ACC112 (cell line): Measurements from ENCODE around the gene METTL22.

Source experiments
- H2AFZ ChIP-seq: fragments of 200-600 bp; sonication (generic); one replicate; pipeline ENCODE4 v1.6.0; 2017; ENCODE audit warnings: antibody characterized with exemption, low read length; ENCODE audit not compliant: unreplicated experiment
- H3K27ac ChIP-seq: fragments of 200-600 bp; sonication (generic); 2 replicates; pipeline ENCODE4 v1.5.1; 2014; ENCODE audit warnings: low read depth, mild to moderate bottlenecking, antibody characterized with exemption, low read length, moderate library complexity
- H3K27me3 ChIP-seq: fragments of 200-600 bp; sonication (generic); 2 replicates; pipeline ENCODE4 v1.6.1; 2014; ENCODE audit warnings: mild to moderate bottlenecking, antibody characterized with exemption, low read length, moderate library complexity, mixed read lengths; ENCODE audit not compliant: insufficient read depth
- H3K36me3 ChIP-seq: fragments of 200-600 bp; sonication (generic); 2 replicates; pipeline ENCODE4 v1.6.1; 2016; ENCODE audit warnings: mild to moderate bottlenecking, antibody characterized with exemption, low read length, moderate library complexity, mixed read lengths; ENCODE audit not compliant: insufficient read depth
- H3K4me1 ChIP-seq: fragments of 200-600 bp; sonication (generic); one replicate; pipeline ENCODE4 v1.6.1; 2016; ENCODE audit warnings: low read length, mixed read lengths; ENCODE audit not compliant: insufficient read depth, unreplicated experiment, control insufficient read depth
- H3K4me3 ChIP-seq: fragments of 200-600 bp; sonication (generic); 2 replicates; pipeline ENCODE4 v1.5.1; 2014; ENCODE audit warnings: mild to moderate bottlenecking, low read depth, low read length
- H3K79me2 ChIP-seq: fragments of 200-600 bp; sonication (generic); one replicate; pipeline ENCODE4 v1.6.0; 2016; ENCODE audit warnings: low read length; ENCODE audit not compliant: control insufficient read depth, unreplicated experiment, insufficient read depth

Gene METTL22

GRCh38 chr16:8696880-8697279, 75.4 kb downstream of the METTL22 start:
- Histone ChIP-seq H3K4me3 (no peak overlapping the region), H3K79me2 (no peaks in the 10 kb centered on the region), H3K36me3 (no peaks in the 10 kb centered on the region), H3K4me1 (no peaks in the 10 kb centered on the region), H2AFZ (no peak overlapping the region), H3K27ac (no peak overlapping the region), H3K27me3 (peaks cover 22% of the 10 kb centered on the region)

GRCh38 chr16:8697965-8698364, 76.5 kb downstream of the METTL22 start:
- Histone ChIP-seq H3K4me3 (no peak overlapping the region), H2AFZ (no peak overlapping the region)

More at GRCh38 chr16:8697965-8698364, 76.5 kb downstream of the METTL22 start:
- Histone ChIP-seq H3K27me3 (peaks cover 17% of the 10 kb centered on the region), H3K36me3 (no peaks in the 10 kb centered on the region), H3K4me1 (no peaks in the 10 kb centered on the region), H3K79me2 (no peaks in the 10 kb centered on the region), H3K27ac (no peak overlapping the region)
